ENCODE measurements around the gene RAB27B.

- TF ChIP-seq CTCF (IDR thresholded peaks at IDR 0.05; ENCODE audit: insufficient read depth, low read length) = no peak
- no peak for TF ChIP-seq POLR2AphosphoS5 (IDR thresholded peaks at IDR 0.05; ENCODE audit: low read depth)
- TF ChIP-seq SPI1 (IDR thresholded peaks at IDR 0.05; ENCODE audit: borderline replicate concordance, low read depth) = no peak
- no peak for TF ChIP-seq REST (IDR thresholded peaks at IDR 0.05; ENCODE audit: insufficient replicate concordance, low read depth)
Measured at GRCh38 chr18:54878659-54879358, 50.5 kb downstream of the RAB27B start.
